Panc1 (cell line): ENCODE results near the gene VSTM2L. TPM values are rescaled to one million over a fixed set of nuclear protein-coding genes. Genes with fewer than 3 reads are reported as not detected.

Source experiments
- ATAC-seq: fragments of 200-7000 bp; cut with Tn5 transposase; 2 replicates; pipeline ENCODE4 v1.9.1; 2020; ENCODE audit warnings: mild to moderate bottlenecking, moderate library complexity
- BruUV-seq: library from RNA; stranded (reverse); fragments of 400-500 nt; replicated peaks from 2 replicates; lab custom pipeline; 2021; lab: Mats Ljungman, UMichigan
- CTCF ChIA-PET: fragments of 300-600 bp; sonication (Branson Sonifier 250); formaldehyde crosslinking; loops from one replicate; lab custom pipeline; 2022; ENCODE audit warnings: antibody characterized with exemption; lab: Charles Lee
- POLR2A ChIA-PET: fragments of 300-600 bp; sonication (Branson Sonifier 250); formaldehyde crosslinking; loops from one replicate; lab custom pipeline; 2022; ENCODE audit warnings: antibody characterized with exemption; lab: Charles Lee
- DNase-seq: peaks from one replicate; pipeline ENCODE4 v3.0.0-alpha.2; 2010; ENCODE audit warnings: low read depth, low spot score
- H3K27ac ChIP-seq: 2 replicates; pipeline ENCODE4 v1.5.1; 2011; ENCODE audit warnings: mild to moderate bottlenecking, low read length, inconsistent platforms
- H3K27me3 ChIP-seq: fragments of 200-500 bp; sonication (Bioruptor generic); 2 replicates; pipeline ENCODE4 v1.6.0; 2014; ENCODE audit warnings: low read length, inconsistent platforms; ENCODE audit not compliant: control insufficient read depth, insufficient read depth
- H3K36me3 ChIP-seq: fragments of 200-500 bp; sonication (Bioruptor generic); 2 replicates; pipeline ENCODE4 v1.5.1; 2014; ENCODE audit warnings: inconsistent platforms, mild to moderate bottlenecking, low read length, moderate library complexity; ENCODE audit not compliant: control insufficient read depth, insufficient read depth
- H3K4me1 ChIP-seq: 2 replicates; pipeline ENCODE4 v1.5.1; 2011; ENCODE audit warnings: inconsistent platforms, mild to moderate bottlenecking, low read length, moderate library complexity; ENCODE audit not compliant: control insufficient read depth, insufficient read depth
- H3K4me3 ChIP-seq, 2 experiments: 2 replicates each; pipeline ENCODE4 v1.5.1; 2011 to 2012; ENCODE audit warnings: low read depth in 2 of 2, low read length in 2 of 2, mild to moderate bottlenecking in 2 of 2, inconsistent platforms in 1 of 2, moderate library complexity in 1 of 2
- H3K9me3 ChIP-seq: fragments of 200-500 bp; sonication (Bioruptor generic); 2 replicates; pipeline ENCODE4 v1.5.1; 2014; ENCODE audit warnings: low read depth, mild to moderate bottlenecking, inconsistent platforms, low read length, moderate library complexity; ENCODE audit not compliant: control insufficient read depth, insufficient read depth
- CTCF ChIP-seq: fragments of 450-650 bp; IDR thresholded peaks from 2 replicates; pipeline ENCODE4 v1.5.1; 2017; ENCODE audit warnings: mild to moderate bottlenecking
- POLR2AphosphoS5 ChIP-seq: IDR thresholded peaks from 2 replicates; pipeline ENCODE4 v1.6.1; 2012; ENCODE audit warnings: mild to moderate bottlenecking, low read depth, low read length, moderate library complexity
- REST ChIP-seq, 2 experiments: IDR thresholded peaks; 2 replicates each; pipeline ENCODE4 v1.6.1; 2011 to 2012; ENCODE audit warnings: low read depth in 2 of 2, control low read depth in 1 of 2, low read length in 1 of 2, mild to moderate bottlenecking in 1 of 2, moderate library complexity in 1 of 2; ENCODE audit not compliant: insufficient read depth in 1 of 2
- SIN3A ChIP-seq: IDR thresholded peaks from 2 replicates; pipeline ENCODE4 v1.6.1; 2012; ENCODE audit warnings: low read depth, mild to moderate bottlenecking, low read length, moderate library complexity, borderline replicate concordance; ENCODE audit not compliant: insufficient read depth
- TCF7L2 ChIP-seq: IDR thresholded peaks from 2 replicates; pipeline ENCODE4 v1.6.1; 2011; ENCODE audit warnings: mild to moderate bottlenecking, low read depth, low read length, inconsistent platforms
- in situ Hi-C: cut with HindIII; loops from 2 replicates; pipeline ENCODE4 v1.10.0; 2016; ENCODE audit warnings: low sequenced_read_pairs, low pct_unique_long_range_greater_than_20kb
- intact Hi-C: fragments of 100-400 bp; cut with micrococcal nuclease; formaldehyde crosslinking; loops from one replicate; pipeline ENCODE4 v1.10.0; 2022; ENCODE audit not compliant: unreplicated experiment
- total RNA-seq: library from RNA; stranded (reverse); gene quantifications from one replicate; pipeline ENCODE4 v1.2.1, GENCODE V29; 2021; ENCODE audit not compliant: unreplicated experiment

Gene VSTM2L
- total RNA-seq, 1 experiment from 2014 or later, result 16.0 TPM

DNA sequence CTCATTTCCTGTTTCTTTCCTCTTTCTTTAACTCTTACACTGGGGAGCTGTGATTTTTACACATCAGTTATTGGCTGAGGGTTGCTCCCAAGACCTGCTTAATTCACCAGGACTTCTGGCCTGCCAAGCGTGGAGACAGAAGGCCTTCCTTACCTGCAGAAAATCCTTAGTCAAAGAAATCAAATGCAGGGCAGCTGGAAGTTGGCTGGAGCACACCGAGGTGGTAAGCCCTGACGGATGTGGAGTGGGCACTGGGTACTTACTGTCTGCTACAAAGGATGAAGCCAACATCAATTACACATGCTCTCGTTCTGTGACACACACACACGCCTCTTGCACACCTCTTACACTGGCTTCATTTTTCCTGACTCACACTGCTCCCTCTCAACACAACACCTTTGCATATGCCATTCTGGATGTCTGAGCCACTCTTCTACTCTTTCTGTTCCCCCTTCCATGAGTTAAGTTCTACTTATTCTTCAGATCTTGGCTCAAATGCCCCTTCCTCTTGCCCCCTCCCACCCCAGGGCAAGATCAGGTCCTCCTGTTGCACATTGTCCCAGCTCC, 68.7 kb downstream of the VSTM2L start:
- H3K9me3 ChIP-seq, result no peaks in the 10 kb centered on the region
- TF ChIP-seq TCF7L2 (no peak), POLR2AphosphoS5 (no peak), REST (IDR thresholded peaks at IDR 0.05; ENCODE audit: insufficient read depth in 1 of 2, low read depth in 2 of 2, low read length in 1 of 2) (no peak)
- in situ Hi-C loops, result no loop called here
- H3K36me3 ChIP-seq, result no peaks in the 10 kb centered on the region
- no peak overlapping the region for H3K4me3 ChIP-seq
- no peak for DNase-seq
- H3K4me1 ChIP-seq, result no peaks in the 10 kb centered on the region
- no peak overlapping the region for H3K27ac ChIP-seq
- ChIA-PET POLR2A (no interaction called here), CTCF (no interaction called here)
- intact Hi-C loops, result no loop called here
- no TSS peak for BruUV-seq
- no peaks in the 10 kb centered on the region for H3K27me3 ChIP-seq
- no peak for ATAC-seq

GRCh38 chr20:37972256-37973058, 69.5 kb downstream of the VSTM2L start:
- ATAC-seq, result no peak
- BruUV-seq, result no TSS peak
- no peaks in the 10 kb centered on the region for H3K9me3 ChIP-seq

More at GRCh38 chr20:37972256-37973058, 69.5 kb downstream of the VSTM2L start:
- no peak for DNase-seq
- in situ Hi-C loops (no loop called here), intact Hi-C loops (no loop called here)
- Histone ChIP-seq H3K27ac (no peak overlapping the region), H3K4me1 (no peaks in the 10 kb centered on the region), H3K36me3 (no peaks in the 10 kb centered on the region), H3K4me3 (no peak overlapping the region), H3K27me3 (no peaks in the 10 kb centered on the region)
- ChIA-PET POLR2A (no interaction called here), CTCF (no interaction called here)
- TF ChIP-seq CTCF (no peak), TCF7L2 (no peak), SIN3A (no peak), POLR2AphosphoS5 (no peak), REST (IDR thresholded peaks at IDR 0.05; ENCODE audit: insufficient read depth in 1 of 2, low read depth in 2 of 2, low read length in 1 of 2) (no peak)
